ENCODE measurements around the gene PGM1. TPM values are rescaled to one million over a fixed set of nuclear protein-coding genes. Genes with fewer than 3 reads are reported as not detected.

PGM1 gene
- total RNA-seq, 2 experiments from 2014 or later: 37.0 to 38.7 TPM

DNA sequence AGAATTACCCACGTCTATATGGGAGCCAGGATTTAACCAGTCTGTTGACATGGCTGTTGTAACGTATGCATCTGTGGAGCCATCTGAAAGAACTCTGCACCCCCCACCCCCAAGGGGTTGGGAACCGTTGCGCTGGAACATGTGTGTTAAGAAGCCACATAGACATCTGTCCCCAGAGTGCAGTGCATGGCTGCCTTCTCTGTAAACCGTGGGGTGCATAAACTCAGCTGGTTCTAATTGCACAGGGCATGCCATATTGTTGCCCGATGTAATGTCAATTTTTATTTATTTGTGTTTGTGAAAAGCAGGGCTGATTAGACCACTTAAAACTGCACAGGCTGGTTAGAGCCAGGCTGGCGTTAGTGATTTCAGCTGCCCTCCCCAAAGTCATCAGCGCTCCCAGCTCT lies 110.5 kb downstream of the PGM1 start:
- ChIA-PET CTCF (no interaction called here), POLR2A (no interaction called here)
- H3K4me1 Mint-ChIP-seq: no peaks in the 10 kb centered on the region
- H3K9me3 Mint-ChIP-seq: no peaks in the 10 kb centered on the region
- peaks cover 3% of the 10 kb centered on the region for H3K27me3 Mint-ChIP-seq
- no peaks in the 10 kb centered on the region for H3K36me3 Mint-ChIP-seq (ENCODE audit: low read depth)
- H3K4me3 Mint-ChIP-seq: no peak overlapping the region
- no peak for DNase-seq
- H3K27ac Mint-ChIP-seq: no peak overlapping the region

DNA sequence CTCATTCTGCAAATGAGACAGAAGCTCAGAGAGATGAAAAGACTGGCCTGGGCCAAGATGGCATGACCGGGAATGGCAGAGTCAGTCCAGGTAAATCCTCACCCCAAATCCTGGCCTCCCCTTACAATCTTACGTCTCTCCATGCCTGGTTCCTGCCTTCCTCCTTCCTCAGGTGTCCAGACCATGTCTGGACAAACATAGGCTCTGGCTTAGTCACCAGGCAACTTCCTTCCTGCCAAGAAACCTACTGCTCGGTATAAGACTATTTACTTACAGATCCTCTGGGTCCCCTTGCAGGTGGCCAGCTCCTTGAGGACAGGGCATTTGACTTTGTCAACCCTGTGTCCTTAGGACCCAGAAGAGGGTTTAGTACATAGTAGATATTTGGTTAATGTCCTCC lies 111.2 kb downstream of the PGM1 start:
- peaks cover 3% of the 10 kb centered on the region for H3K27me3 Mint-ChIP-seq
- H3K4me3 Mint-ChIP-seq: no peak overlapping the region
- ChIA-PET CTCF (no interaction called here), POLR2A (no interaction called here)
- no peak overlapping the region for H3K27ac Mint-ChIP-seq
- H3K9me3 Mint-ChIP-seq: no peaks in the 10 kb centered on the region
- no peaks in the 10 kb centered on the region for H3K36me3 Mint-ChIP-seq (ENCODE audit: low read depth)
- no peak for DNase-seq
- no peaks in the 10 kb centered on the region for H3K4me1 Mint-ChIP-seq

DNA sequence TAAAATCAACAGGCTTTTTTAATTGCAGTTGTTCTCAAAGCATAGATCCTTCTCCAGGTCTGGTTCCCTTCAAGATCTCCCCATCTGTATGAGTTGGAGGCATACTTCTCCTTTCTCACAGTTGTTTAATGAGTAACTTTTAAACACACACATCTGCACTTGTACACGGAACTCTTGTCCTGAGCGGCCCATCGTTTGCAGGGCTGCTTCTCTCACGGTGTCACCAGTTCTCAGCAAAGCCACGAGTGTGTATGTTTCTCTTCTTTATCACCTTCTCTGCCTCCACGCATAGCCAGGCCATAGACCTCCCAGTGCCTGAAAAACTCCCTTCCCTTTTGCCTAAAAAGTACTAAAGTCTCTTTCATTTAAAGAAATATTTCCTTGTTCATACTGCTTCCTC lies 111.9 kb downstream of the PGM1 start:
- H3K36me3 Mint-ChIP-seq (ENCODE audit: low read depth): no peaks in the 10 kb centered on the region
- H3K27ac Mint-ChIP-seq: no peak overlapping the region
- no peaks in the 10 kb centered on the region for H3K9me3 Mint-ChIP-seq
- POLR2A ChIA-PET: no interaction called here
- H3K4me1 Mint-ChIP-seq: no peaks in the 10 kb centered on the region
- H3K27me3 Mint-ChIP-seq: peaks cover 3% of the 10 kb centered on the region
- DNase-seq: no peak
- no peak overlapping the region for H3K4me3 Mint-ChIP-seq
- CTCF ChIA-PET: no interaction called here

DNA sequence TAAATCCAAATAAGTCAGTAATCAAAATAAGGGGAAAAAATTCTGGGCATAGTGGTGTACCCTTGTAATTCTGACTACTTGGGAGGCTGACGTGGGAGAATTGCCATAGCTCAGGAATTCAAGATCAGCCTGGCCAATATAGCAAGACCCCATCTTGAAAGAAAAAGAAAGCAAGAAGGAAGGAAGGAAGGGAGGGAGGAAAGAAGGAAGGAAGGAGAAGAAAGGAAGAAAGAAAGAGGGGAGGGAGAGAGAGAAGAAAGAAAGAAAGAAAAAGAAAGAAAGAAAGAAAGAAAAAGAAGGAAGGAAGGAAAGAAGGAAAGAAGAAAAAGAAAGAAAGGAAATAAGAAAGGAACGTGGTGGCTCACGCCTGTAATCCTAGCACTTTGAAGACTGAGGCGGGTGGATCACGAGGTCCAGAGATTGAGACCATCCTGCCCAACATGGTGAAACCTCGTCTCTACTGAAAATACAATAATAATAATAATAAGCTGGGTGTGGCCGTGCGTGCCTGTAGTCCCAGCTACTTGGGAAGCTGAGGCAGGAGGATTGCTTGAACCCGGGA lies 116.1 kb downstream of the PGM1 start:
- Mint-ChIP-seq H3K9me3 (no peaks in the 10 kb centered on the region), H3K36me3 (ENCODE audit: low read depth) (no peaks in the 10 kb centered on the region), H3K27me3 (peaks cover 5% of the 10 kb centered on the region), H3K27ac (no peak overlapping the region), H3K4me1 (no peaks in the 10 kb centered on the region), H3K4me3 (no peak overlapping the region)
- no peak for DNase-seq
- POLR2A ChIA-PET: no interaction called here
- CTCF ChIA-PET: no interaction called here

Other genes starting within 250 kb of the PGM1 start
- 10 to 100 TPM; 26.9 to 28.9 TPM for gene ALG6, start 225.8 kb upstream of the PGM1 start, total RNA-seq
- 10 to 100 TPM; 58.7 to 70.3 TPM for gene ITGB3BP, start 70.2 kb upstream of the PGM1 start, total RNA-seq
- 1 to 10 TPM; 9.6 to 9.7 TPM for gene EFCAB7, start 69.9 kb upstream of the PGM1 start, total RNA-seq
- not detected for gene ROR1, start 180.6 kb downstream of the PGM1 start, total RNA-seq